Measurements from ENCODE around the gene SENP2. TPM values are rescaled to one million over a fixed set of nuclear protein-coding genes. Genes with fewer than 3 reads are reported as not detected.

The SENP2 gene
- total RNA-seq, 2 donors from 2014 or later: 30.6 to 38.6 TPM

Other genes with a start within 250 kb of the SENP2 start
- 10 to 100 TPM; 10.7 to 17.7 TPM for gene MAP3K13, start 223.2 kb upstream of the SENP2 start, total RNA-seq
- 10 to 100 TPM in 1 of 2 donors, 1 to 10 TPM in 1; 9.4 to 26.6 TPM for gene TMEM41A, start 87.3 kb upstream of the SENP2 start, total RNA-seq
- gene LIPH, start 33.7 kb upstream of the SENP2 start, total RNA-seq: not detected
- 1 to 10 TPM in 1 of 2 donors, under 1 TPM in 1; 0.46 to 2.9 TPM for gene IGF2BP2, start 238.7 kb downstream of the SENP2 start, total RNA-seq